OCI-LY3 (cell line): ENCODE measurements around the gene RIIAD1.

Experiments
- H2AFZ ChIP-seq: fragments of 200-600, 300-600 bp; shearing (Covaris generic); 2 replicates; pipeline ENCODE4 v1.6.0; 2014; ENCODE audit warnings: antibody characterized with exemption, low read depth, low read length
- H3K27ac ChIP-seq: fragments of 200-600, 300-600 bp; sonication (generic); 2 replicates; pipeline ENCODE4 v1.5.1; 2014; ENCODE audit warnings: mild to moderate bottlenecking, low read length, moderate library complexity, mixed read lengths
- H3K27me3 ChIP-seq: fragments of 200-600, 300-600 bp; sonication (generic); 2 replicates; pipeline ENCODE4 v1.6.1; 2014; ENCODE audit warnings: low read depth, low read length, mixed read lengths
- H3K36me3 ChIP-seq: fragments of 200-600, 300-600 bp; sonication (generic); replicated peaks from 2 replicates; pipeline ENCODE3; 2014; ENCODE audit warnings: low read depth, low read length, mixed read lengths
- H3K4me1 ChIP-seq: fragments of 300-600, 200-600 bp; sonication (generic); 2 replicates; pipeline ENCODE4 v1.6.1; 2014; ENCODE audit warnings: low read length, mixed read lengths
- H3K4me2 ChIP-seq: fragments of 200-600, 300-600 bp; sonication (generic); 2 replicates; pipeline ENCODE4 v1.6.1; 2014; ENCODE audit warnings: low read length, mixed read lengths
- H3K4me3 ChIP-seq: fragments of 300-600, 200-600 bp; sonication (generic); 2 replicates; pipeline ENCODE4 v1.5.1; 2014; ENCODE audit warnings: antibody characterized with exemption, mild to moderate bottlenecking, low read length, moderate library complexity
- H3K79me2 ChIP-seq: fragments of 300-600, 200-600 bp; shearing (Covaris generic); 2 replicates; pipeline ENCODE4 v1.6.1; 2014; ENCODE audit warnings: mild to moderate bottlenecking, low read length, mixed read lengths
- H3K9ac ChIP-seq: fragments of 300-600, 200-600 bp; shearing (Covaris generic); 2 replicates; pipeline ENCODE4 v1.6.0; 2014; ENCODE audit warnings: mild to moderate bottlenecking, low read length, moderate library complexity
- H3K9me3 ChIP-seq: fragments of 200-600, 300-600 bp; shearing (Covaris generic); 2 replicates; pipeline ENCODE4 v1.6.1; 2014; ENCODE audit warnings: low read length, mixed read lengths; ENCODE audit not compliant: insufficient read depth
- H4K20me1 ChIP-seq: fragments of 200-600, 300-600 bp; sonication (generic); 2 replicates; pipeline ENCODE4 v1.6.1; 2016; ENCODE audit warnings: low read length, mixed read lengths; ENCODE audit not compliant: insufficient read depth
- EZH2phosphoT487 ChIP-seq: fragments of 200-600 bp; shearing (Covaris generic); IDR thresholded peaks from 2 replicates; pipeline ENCODE4 v1.6.1; 2018; ENCODE audit warnings: antibody characterized with exemption, mixed run types, low read depth
- TF ChIP-seq, protein P1 (sequence below): fragments of 200-600, 300-600 bp; sonication (generic); IDR thresholded peaks from 2 replicates; pipeline ENCODE4 v1.5.1; 2014; ENCODE audit warnings: antibody characterized with exemption, low read length, low read depth

Gene RIIAD1

DNA sequence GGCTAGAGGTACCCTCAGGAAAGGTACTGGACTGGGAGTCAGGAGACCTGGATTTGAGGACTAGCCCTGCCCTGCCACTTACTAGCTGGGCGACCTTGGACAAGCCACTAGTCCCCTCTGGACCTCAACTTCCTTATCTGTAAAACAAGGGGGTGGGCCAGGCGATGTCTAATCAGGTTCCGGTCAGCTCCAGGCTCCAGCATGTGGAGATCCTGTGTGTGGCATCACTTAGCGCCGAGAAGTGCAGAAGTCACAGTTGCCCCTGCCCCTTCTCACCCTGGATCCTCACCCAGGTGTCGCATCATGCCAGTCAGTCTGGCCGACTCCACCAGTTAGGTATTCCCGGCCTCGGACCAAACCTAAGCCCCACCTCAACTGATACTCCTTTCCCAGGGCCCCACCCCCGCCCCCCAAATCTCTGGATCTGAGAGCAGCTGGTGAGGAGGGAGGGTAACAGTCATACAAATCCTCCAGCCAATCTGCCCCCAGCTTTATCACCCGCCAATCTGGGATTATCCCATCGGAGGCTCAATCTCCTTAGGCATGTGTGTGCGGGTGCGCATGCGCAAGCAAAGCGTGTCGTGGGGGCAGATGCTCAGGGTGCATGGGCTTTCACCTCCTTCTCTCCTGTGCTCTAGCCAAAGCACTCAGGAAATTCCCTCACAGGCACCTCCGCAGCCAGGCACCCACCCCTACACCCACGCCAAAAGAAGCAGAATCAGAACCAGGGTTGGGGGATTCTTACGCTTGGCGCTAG, 10.1 kb upstream of the RIIAD1 start:
- H3K9me3 ChIP-seq = no peaks in the 10 kb centered on the region
- H3K4me1 ChIP-seq = peaks cover 6% of the 10 kb centered on the region
- no peaks in the 10 kb centered on the region for H4K20me1 ChIP-seq
- H3K27me3 ChIP-seq = peaks cover 17% of the 10 kb centered on the region; the same call in 1 of the 2 replicates
- no peaks in the 10 kb centered on the region for H3K36me3 ChIP-seq
- no peak for TF ChIP-seq EZH2phosphoT487
- TF ChIP-seq, protein P1, sequence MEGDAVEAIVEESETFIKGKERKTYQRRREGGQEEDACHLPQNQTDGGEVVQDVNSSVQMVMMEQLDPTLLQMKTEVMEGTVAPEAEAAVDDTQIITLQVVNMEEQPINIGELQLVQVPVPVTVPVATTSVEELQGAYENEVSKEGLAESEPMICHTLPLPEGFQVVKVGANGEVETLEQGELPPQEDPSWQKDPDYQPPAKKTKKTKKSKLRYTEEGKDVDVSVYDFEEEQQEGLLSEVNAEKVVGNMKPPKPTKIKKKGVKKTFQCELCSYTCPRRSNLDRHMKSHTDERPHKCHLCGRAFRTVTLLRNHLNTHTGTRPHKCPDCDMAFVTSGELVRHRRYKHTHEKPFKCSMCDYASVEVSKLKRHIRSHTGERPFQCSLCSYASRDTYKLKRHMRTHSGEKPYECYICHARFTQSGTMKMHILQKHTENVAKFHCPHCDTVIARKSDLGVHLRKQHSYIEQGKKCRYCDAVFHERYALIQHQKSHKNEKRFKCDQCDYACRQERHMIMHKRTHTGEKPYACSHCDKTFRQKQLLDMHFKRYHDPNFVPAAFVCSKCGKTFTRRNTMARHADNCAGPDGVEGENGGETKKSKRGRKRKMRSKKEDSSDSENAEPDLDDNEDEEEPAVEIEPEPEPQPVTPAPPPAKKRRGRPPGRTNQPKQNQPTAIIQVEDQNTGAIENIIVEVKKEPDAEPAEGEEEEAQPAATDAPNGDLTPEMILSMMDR = no peak
- H3K27ac ChIP-seq = no peak overlapping the region
- no peaks in the 10 kb centered on the region for H3K79me2 ChIP-seq
- H3K9ac ChIP-seq = no peak overlapping the region
- no peak overlapping the region for H2AFZ ChIP-seq
- no peak overlapping the region for H3K4me2 ChIP-seq
- no peak overlapping the region for H3K4me3 ChIP-seq

DNA sequence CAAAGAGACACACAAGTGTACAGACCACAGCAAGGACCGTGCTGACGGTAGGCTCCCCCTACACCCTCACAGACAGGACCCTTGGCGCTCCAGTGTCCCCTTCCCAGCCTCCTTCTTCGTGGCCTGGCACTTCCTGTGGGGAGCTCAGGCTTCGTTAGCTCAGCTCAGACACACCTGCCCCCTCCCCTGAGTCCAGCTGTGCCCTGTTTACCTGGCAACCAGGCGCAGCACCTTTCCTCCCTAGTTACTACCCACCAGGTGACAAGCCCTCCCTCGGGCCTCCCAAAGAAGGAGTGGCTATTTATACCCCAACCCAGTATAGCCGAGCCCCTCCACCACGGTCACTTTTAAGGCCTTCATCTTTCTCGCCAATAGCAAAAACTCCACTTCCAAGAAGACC, 9.4 kb upstream of the RIIAD1 start:
- Histone ChIP-seq H3K79me2 (no peaks in the 10 kb centered on the region), H4K20me1 (no peaks in the 10 kb centered on the region), H3K9ac (no peak overlapping the region), H3K36me3 (no peaks in the 10 kb centered on the region), H2AFZ (no peak overlapping the region), H3K9me3 (no peaks in the 10 kb centered on the region), H3K4me3 (no peak overlapping the region), H3K4me2 (no peak overlapping the region), H3K4me1 (peaks cover 6% of the 10 kb centered on the region), H3K27me3 (peaks cover 21% of the 10 kb centered on the region; the same call in 1 of the 2 replicates), H3K27ac (no peak overlapping the region)
- TF ChIP-seq, protein P1 = no peak
- no peak for TF ChIP-seq EZH2phosphoT487

DNA sequence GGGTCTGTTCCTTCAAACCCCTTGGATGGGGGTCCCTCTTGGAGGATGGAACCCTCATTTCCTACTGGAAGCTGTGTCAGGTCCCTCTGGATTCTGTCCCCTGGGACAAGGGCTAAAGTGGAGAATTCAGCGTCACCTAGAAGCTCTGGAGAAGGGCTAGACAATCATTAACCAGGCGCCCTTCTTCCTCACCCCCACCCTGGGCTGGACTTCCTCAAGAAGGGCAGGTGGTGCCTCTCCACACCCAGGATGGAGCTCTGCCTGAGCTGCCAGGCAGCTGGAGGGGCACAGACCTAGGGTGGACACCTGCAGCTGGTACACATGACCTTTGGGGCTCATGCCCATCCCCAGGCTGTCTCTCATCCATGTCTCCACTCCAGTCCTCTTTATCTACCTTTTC, 8.3 kb upstream of the RIIAD1 start:
- Histone ChIP-seq H3K9me3 (no peaks in the 10 kb centered on the region), H4K20me1 (no peaks in the 10 kb centered on the region), H2AFZ (no peak overlapping the region), H3K27me3 (peaks cover 32% of the 10 kb centered on the region), H3K9ac (no peak overlapping the region), H3K27ac (no peak overlapping the region), H3K4me1 (peaks cover 6% of the 10 kb centered on the region), H3K79me2 (no peaks in the 10 kb centered on the region), H3K4me3 (no peak overlapping the region), H3K4me2 (no peak overlapping the region), H3K36me3 (no peaks in the 10 kb centered on the region)
- no peak for TF ChIP-seq EZH2phosphoT487
- TF ChIP-seq, protein P1 = no peak

DNA sequence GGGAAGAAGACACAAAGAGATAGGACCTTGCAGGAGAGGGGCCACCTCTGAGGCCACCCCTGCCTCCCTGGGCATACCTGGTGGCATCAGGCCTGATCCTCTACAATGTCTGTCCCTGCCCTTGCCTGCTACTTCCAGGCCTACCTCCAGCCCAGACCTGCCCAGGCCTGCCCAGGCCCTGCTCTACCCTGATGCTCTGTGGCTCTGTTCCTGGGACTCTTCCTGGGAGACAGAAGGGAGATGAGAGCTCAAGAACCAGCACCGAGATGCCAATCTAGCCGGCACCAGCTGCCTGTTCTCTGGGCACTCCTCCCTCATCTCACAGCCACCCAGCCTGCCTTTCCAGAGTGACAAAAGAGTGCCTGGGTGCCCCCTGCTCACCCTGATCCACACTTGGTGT, 7.4 kb upstream of the RIIAD1 start:
- TF ChIP-seq, protein P1 = no peak
- no peak for TF ChIP-seq EZH2phosphoT487
- Histone ChIP-seq H3K9ac (no peak overlapping the region), H3K36me3 (no peaks in the 10 kb centered on the region)

More for the DNA sequence above, 7.4 kb upstream of the RIIAD1 start:
- H4K20me1 ChIP-seq = no peaks in the 10 kb centered on the region
- peaks cover 40% of the 10 kb centered on the region for H3K27me3 ChIP-seq
- H3K9me3 ChIP-seq = no peaks in the 10 kb centered on the region
- no peak overlapping the region for H3K4me3 ChIP-seq
- no peak overlapping the region for H3K27ac ChIP-seq
- no peaks in the 10 kb centered on the region for H3K79me2 ChIP-seq
- no peak overlapping the region for H3K4me2 ChIP-seq
- H3K4me1 ChIP-seq = peaks cover 6% of the 10 kb centered on the region
- no peak overlapping the region for H2AFZ ChIP-seq
